Dermis microvascular lymphatic vessel endothelial cell (primary cell): Measurements from ENCODE around the gene GCLC. TPM values are rescaled to one million over a fixed set of nuclear protein-coding genes. Genes with fewer than 3 reads are reported as not detected.
"Not testable (repeated sequence)": the region's sequence is repeated elsewhere in the genome, so short reads cannot be mapped to it uniquely, and the experiment has no call there.

ENCODE experiments used
- DNase-seq, 2 donors: peaks; one replicate each; pipeline versions ENCODE4 v3.0.0 to v3.0.0-alpha.2; 2010; ENCODE audit warnings: low read depth in 2 of 2
- total RNA-seq: library from RNA; depleted of rRNA; stranded (reverse); fragments of >200 nt; gene quantifications from 2 replicates; pipeline ENCODE4 v1.2.1, GENCODE V29; 2014

Gene GCLC
- total RNA-seq: 19.0 and 22.6 TPM in 2 replicates

- DNase-seq: peak; percentile 88 to 97
These were observed at the start of gene GCLC for GRCh38 chr6:53544470-53545308. GCLC (minus strand) TSS chr6:53545101; CDS start chr6:53544645, 456 bp downstream.

GRCh38 chr6:53594596-53594995 is 49.7 kb upstream of the GCLC start:
- DNase-seq: no peak

GRCh38 chr6:53593001-53593488 is 48.1 kb upstream of the GCLC start:
- no peak for DNase-seq

- no peak for DNase-seq
These were observed 47.0 kb upstream of the GCLC start for GRCh38 chr6:53591873-53592272.

- DNase-seq: no peak
These were observed 44.1 kb upstream of the GCLC start for GRCh38 chr6:53588816-53589509.

- no peak for DNase-seq
These were observed 42.4 kb upstream of the GCLC start for GRCh38 chr6:53587291-53587690.

- no peak for DNase-seq
These were observed 40.5 kb upstream of the GCLC start for GRCh38 chr6:53585208-53585900.

GRCh38 chr6:53584726-53585125 is 39.8 kb upstream of the GCLC start:
- no peak for DNase-seq

- DNase-seq: no peak
These were observed 38.5 kb upstream of the GCLC start for GRCh38 chr6:53583451-53583850.

GRCh38 chr6:53582963-53583362 is 38.1 kb upstream of the GCLC start:
- DNase-seq: no peak

GRCh38 chr6:53581856-53582255 is 37.0 kb upstream of the GCLC start:
- DNase-seq: no peak

- DNase-seq: no peak
These were observed 36.4 kb upstream of the GCLC start for GRCh38 chr6:53581173-53581773.

GRCh38 chr6:53579338-53579737 is 34.4 kb upstream of the GCLC start:
- no peak for DNase-seq

- DNase-seq: no peak
These were observed 33.5 kb upstream of the GCLC start for GRCh38 chr6:53578371-53578770.

- DNase-seq: no peak
These were observed 28.4 kb upstream of the GCLC start for GRCh38 chr6:53573299-53573698.

GRCh38 chr6:53572379-53572778 is 27.5 kb upstream of the GCLC start:
- not testable (repeated sequence) for DNase-seq

GRCh38 chr6:53568776-53569616 is 24.1 kb upstream of the GCLC start:
- DNase-seq: no peak

- no peak for DNase-seq
These were observed 22.8 kb upstream of the GCLC start for GRCh38 chr6:53567701-53568100.

- DNase-seq: no peak
These were observed 21.9 kb upstream of the GCLC start for GRCh38 chr6:53566755-53567154.

GRCh38 chr6:53565886-53566285 is 21.0 kb upstream of the GCLC start:
- no peak for DNase-seq
